HG03565 (cell line): ENCODE results near the gene HMX1.

Experiments
- ATAC-seq: cut with Tn5 transposase; IDR thresholded peaks from one replicate; pipeline ENCODE4 v1.9.1; 2021; ENCODE audit warnings: mild to moderate bottlenecking, moderate library complexity; ENCODE audit not compliant: unreplicated experiment

HMX1 gene

DNA sequence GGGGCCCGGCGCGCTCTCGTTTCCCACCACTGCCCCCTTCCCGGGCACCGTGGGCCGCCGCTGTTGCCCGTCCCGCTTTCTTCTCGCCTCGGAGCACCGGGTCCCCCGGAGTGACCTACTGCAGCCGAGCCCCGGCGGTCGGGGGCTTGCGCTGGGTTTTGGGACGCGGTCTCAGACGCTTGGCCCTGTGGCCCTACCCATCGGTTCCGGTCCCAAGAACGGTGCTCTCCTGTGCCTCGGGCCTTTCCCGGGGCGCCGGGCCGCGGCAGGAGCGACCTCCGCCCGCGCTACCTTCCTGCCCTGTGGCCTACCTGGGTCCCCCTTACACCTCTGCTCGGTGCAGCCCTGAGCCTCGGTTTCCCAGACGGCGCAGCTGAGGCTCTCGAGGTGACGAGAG is 21.6 kb upstream of the HMX1 start:
- ATAC-seq = no peak

DNA sequence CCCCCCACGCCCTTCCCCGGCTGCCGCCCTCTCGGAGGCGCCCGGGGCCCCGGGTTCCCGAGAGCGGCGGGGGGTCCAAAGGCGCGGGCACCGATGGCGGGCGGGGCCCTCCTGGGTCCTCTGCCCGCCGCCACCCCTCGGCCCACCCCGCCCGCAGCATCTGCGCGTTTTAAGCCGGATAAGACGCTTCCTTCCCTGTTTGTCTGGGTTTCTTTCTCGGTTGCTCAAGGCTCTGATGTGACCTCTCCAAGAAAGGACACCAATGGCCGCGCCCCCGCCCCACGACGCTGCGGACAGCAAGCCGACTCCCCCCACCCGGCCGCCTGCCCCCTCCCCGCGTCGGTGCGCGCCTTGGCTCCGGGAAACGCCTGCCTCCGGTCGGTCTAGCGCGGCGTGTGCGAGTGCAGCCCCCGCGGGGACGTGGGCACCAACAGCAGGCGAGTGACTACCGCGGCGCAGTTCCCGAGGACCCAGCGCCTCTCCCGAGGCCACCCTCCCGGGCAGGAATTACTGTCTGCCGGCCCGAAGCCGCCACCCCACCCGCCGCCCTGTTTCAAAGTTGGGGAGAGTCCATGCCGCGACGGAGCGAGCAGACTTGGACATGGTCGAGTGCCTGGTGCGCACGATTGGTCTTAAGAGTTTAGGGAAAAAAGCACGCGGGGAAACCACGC is 21.1 kb upstream of the HMX1 start:
- no peak for ATAC-seq

DNA sequence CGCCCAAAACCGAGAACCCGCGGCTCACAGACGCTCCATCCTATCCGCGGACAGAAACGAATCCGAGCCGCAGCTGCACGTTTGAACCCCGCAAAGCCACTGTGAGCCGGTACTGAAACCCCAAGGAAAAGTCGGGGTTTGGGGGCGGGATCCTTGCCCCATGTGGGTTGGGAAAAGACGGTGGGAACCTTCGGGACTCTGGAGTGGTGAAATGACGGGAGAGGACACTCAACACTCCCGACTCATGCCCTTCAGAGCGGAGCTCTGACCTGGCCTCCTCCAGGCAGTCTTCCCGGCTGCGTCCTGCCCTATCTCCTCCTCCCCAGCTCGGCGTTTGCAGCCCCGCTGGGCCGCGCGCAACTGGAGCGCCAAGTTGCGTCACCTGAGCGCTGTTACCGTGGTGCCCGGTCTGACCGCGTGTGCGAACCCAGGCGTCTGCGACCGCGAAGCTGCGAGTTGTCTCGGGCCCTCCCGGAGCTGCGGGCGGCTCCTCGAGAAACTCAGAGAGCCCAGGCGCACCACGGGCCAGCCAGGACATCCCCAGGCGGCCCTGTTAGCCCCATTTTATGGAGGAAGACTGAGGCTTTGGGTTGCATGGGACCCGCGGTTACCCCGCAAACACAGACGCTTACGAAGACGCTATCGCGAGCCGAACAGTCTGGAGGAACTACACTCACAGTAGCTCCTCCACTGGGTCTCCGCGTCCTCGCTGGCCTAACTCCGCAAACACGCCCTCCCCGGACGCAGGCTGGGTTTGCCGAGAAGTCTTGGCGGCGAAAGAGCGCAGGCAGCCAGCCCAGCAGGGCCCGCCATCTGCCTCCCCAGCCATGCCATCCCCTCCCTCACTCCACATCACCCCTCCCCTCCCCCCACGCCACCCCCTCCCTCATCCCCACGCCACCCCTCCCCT is 20.3 kb upstream of the HMX1 start:
- no peak for ATAC-seq

DNA sequence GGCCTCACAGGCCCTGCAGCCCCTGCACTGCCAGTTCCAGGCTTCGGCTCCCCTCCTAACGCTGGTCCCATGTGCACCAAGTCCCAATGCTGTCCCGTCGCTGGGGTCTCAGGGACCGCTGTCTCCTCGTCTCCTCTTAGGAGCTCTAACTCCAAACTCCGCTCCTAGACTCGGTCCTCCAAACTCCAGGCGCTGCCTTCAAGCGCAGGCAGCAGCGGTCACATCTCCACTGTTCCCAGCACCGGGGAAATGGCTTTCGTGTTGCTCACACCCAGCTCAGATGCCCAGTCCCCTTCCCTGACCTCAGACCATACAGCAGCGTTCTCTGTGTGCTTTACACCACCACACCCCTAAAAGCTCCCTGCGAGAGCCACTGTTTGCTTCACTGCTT is 19.6 kb upstream of the HMX1 start:
- no peak for ATAC-seq

DNA sequence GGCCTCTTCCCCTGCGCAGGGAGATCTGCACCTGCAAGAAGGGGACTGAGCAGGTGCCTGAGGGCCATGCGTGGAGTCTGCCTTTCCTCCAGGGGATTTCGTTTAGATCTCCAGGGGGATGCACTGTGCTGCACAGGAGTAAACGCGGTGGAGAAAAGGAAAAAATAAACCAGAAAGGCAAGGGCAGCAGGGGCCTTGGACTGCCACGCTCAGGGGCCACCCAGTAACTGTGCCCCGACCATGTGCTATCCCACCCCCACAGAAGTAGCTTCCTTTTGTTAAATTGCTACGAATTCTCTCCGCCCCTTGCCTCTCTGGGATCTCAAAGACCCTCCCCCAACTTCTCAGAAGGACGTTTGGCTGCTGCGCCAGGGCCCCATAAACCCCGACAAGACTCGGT is 17.2 kb upstream of the HMX1 start:
- ATAC-seq = no peak

DNA sequence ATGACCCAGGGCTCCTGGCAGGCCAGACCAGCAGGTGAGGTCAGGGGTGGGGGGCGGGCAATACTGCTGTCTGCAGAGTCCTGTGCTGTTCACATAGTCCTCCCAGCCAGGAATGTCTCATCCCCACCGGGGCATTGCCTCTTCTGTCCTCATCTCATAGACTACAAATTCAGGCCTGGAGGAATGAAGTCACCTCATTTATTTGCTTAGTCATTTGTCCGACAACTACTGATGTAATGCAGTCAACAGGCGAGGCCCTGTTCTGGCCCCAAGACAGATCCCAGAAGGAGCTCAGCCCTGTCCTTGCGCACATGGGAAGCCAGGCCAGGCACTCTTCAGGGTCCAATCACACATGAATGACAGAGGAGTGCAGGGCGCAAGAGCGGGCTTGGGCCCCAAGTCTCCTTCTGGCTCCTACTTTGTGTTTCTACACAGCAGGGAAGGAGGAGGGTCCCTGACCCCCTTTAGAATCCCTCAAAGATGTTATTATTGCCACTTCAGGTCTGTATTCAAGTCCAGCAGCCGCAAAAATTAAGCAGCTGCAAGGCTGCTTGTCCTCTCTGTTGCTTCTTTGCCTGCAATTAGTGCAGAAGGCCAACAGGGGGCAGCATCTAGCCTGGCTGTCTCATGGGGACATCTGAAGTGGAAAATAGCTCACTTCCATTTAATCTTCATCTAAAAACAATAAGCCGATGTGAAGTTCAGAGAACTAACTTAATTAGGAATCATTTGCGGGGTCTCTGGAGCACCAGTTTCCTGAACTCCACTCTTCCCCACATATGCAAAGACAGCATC is 15.2 kb upstream of the HMX1 start:
- ATAC-seq = no peak

DNA sequence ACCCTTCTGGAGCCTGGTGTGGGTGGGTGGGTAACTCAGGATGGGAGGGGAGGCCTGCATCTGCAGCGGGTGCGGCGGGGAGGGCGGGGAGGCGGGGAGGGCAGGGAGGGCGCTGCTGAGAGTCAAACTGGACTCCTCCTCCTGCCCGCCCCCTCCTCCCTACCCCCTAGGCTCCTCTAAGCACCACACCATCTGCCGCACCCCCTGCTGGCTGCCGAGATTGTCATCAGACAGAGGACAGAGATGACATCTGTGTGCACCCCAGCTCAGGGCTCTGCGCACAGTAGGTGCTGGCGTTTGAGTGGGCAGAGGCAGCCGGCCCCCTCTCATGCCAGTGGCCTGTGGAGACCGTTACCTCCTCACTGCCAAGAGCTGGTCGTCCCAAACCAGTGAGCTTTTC is 10.6 kb upstream of the HMX1 start:
- ATAC-seq = no peak

DNA sequence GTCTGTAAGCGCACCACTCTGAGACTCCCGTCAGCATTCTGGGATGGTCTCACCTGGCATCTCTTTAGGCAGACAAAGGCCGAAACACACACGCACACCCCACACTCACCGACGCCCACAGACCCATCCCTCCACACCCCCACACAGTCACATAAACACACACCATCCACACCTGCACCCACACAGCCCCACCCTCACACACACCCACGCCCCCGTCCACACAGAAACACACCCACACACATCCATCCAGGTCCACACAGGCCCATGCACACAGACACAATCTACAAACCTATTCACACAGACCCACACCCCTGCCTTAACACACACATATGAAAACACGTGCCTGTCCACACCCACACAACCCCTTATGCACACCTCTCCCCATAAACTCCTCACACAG is 9.2 kb upstream of the HMX1 start:
- no peak for ATAC-seq

DNA sequence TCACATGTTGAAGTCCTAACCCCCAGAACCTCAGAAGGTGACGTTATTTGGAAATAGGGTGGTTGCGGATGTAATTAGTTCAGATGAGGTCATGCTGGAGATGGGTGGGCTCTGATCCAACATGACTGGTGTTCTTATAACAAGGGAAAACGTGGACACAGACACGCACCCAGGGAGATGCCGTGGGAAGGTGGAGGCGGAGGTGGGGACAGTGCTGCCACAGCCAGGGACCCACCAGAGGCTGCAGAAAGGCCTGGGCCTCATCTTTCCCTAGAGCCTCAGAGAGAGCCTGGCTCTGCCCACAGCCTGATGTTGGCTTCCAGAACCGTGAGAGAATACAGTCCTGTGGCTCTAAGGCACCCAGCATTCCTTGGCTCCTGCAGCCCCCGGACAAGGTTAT is 7.9 kb upstream of the HMX1 start:
- no peak for ATAC-seq

DNA sequence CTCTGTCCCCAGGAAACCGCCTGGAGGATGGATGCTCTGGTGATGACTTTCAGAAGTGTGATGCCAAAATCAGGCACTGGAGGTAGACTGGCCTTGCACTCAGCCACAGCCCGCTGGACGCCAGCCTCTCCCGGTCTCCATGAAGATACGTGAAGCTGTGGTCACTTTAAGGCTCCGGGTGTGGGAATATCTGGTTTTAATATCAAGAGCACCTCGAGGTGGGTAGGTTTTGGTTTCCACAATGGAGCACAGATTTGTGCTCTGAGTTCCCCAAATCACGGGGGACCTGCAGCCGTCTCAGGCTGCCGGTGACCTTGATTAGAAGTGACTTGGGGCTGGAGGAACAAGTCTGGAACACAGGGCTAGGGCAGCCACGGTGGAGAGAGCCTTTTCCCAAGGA is 6.8 kb upstream of the HMX1 start:
- ATAC-seq = no peak

DNA sequence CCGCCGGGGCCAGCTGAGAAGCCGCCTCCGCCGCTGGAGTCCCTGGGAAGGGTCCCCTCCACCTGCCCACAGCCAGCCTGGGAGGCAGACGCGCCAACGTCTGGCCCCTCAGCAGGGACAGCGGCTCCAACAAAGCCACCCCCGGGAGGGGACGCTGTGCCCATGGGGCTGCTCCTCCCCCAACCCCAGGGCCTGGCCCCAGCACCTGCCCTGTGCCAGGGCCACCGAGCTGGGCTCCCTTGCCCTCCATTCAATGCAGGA is 6.1 kb upstream of the HMX1 start:
- ATAC-seq = no peak

DNA sequence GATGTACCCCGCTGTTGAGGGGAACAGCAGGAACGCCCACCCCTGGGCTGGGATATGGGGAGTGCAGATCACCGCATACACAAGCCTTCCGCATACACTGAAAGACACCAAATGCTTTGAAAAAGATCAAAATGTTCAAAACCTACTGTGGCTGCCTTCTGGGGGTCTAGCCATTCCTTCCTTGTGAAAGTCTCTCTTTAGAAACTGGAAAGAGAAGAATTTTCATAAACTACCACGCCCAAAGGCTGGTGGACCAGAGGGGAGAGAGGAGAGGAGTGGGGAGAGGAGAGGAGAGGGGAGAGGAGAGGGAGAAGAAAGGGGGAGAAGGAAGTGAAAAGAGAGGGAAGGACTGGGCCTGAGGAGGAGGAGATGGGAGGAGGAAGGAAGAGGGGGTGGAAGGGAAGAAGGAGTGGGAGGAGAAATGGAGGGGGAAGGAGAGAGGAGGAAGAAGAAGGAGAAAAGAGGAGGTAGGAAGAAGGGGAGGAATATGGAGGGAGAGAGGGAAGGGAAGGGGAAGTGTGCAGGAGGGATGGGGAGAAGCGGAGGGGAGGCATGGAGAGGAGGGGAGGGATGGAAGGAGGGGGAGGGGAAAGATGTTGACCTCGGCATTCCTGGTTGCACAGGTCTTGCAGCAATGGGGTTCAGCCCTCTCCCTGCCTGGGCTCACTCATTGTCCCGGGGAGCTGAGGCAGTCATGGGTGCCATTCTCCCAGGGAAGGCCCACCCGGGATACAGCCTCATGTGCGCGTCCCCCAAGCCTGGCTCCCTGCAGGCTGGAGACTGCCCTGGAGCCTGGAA is 5.5 kb upstream of the HMX1 start:
- ATAC-seq = no peak

DNA sequence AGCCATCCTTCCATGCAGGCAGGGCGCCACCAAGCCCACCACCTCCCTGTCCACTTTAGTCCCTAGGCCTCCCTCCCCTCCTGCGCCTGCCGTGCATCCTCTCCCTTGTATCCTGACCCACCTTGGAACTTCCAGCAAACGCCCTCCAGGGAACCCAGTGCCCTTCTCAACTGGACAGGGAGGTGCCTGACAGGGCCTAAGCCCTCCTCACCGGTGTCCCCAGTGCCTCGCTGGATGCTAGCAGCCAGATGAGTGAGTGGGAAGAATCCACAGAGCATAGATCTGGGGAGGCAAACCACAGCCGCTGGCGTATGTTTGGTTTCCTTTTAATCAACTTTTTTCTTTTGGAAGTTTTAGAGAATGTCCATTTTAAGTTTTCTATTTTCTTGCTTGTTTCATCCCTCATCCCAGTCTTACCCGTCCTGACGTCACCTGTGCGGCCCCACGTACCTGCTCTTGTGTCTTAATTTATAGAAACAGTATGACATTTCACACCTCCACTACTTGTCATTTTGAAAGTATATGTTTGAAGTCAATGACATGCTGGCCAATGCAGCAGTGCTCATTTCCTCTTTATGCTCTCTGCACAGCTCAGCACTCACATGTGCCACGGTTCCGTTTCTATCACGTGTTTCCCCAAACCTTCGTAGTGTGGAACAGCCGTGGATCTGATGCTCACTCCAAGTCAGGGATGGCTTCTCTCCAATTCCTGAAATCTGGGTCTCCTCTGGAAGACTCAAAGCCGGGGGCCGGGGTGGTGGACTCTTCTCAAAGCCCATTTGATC is 3.4 kb upstream of the HMX1 start:
- ATAC-seq = no peak

DNA sequence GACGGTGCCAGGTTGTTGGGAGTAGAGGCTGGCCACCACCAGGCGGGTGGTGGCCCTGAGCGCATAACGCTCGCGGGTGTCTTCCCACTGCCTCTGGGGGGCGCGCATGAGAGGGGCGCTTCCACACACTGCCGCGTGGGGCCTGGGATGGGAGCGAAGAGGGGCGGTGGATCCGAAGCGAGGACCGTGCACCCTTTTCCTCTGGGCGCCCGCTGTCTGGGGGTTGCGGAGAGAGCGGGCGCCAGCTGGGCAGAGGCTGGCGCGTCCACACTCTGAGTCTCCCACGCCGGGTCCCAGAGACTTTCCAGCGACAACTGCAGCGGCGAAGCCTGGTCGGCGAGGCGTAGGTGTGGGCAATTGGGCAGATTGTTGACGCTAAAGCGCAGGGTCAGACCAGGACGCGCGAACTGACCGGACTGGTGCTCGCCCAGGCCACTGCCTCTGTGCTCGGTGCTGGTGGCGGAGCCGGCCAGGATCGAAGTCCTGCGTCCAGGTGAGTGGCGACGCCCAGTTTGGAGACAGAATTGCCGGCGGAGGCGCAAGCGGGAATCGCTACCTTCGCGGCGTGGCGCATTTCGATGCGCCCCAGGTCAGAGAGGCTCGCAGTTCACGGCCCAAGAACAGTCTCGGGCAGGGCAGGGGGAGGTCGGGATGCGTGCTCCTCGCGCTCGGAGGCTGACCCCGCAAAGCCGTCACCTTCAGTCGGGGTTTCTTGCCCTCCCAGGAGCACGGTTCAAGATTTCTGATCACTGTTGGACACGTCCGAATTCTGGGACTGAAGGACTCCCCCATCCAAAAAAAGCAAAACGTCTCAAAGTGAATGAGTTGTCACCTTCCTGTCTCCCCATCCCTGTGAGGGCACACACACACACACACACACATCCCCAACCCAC is 2.6 kb upstream of the HMX1 start:
- no peak for ATAC-seq

DNA sequence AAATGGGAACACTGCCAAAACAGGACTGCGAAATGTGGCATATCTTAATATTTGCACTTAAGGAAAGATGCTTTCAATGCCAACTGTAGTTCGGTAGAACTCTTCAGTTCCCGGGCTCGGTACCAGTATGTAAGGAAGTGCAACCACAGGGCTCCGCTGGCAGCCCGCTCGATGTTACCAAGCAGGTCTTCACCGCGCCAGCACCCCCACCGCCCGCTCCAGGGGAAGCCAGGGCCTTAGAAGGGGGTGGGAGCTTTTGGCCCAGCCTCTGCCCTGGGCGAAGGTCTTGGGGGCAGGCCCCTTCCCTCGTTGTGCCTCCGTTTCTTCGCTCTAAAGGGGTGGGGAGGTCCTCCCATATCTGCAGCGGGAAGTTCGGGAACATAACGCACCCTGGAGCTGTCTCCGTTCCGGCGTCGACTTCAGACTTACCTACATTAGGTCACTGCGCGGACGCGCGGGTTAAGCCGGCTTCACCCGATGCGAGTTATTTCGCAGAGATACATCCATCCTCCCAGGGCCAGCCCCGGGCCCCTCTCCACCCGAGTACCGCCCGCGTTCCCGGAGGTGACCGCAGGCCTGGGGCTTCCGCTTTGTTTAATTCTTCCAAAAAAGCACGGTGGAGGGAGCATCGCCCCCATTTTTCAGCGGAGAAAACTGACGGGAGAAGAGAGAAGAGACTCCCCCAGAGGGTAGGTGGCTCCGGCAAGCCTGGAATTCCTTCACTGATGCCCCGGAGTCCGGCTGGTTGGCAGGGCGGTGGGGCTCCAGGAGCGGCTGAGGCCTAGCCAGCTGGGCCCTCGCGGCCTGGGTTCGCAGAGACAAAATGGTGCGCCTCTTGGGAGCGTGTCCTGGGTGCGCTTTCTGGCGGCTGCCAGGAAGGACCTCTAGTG is 1.0 kb upstream of the HMX1 start:
- ATAC-seq = no peak

DNA sequence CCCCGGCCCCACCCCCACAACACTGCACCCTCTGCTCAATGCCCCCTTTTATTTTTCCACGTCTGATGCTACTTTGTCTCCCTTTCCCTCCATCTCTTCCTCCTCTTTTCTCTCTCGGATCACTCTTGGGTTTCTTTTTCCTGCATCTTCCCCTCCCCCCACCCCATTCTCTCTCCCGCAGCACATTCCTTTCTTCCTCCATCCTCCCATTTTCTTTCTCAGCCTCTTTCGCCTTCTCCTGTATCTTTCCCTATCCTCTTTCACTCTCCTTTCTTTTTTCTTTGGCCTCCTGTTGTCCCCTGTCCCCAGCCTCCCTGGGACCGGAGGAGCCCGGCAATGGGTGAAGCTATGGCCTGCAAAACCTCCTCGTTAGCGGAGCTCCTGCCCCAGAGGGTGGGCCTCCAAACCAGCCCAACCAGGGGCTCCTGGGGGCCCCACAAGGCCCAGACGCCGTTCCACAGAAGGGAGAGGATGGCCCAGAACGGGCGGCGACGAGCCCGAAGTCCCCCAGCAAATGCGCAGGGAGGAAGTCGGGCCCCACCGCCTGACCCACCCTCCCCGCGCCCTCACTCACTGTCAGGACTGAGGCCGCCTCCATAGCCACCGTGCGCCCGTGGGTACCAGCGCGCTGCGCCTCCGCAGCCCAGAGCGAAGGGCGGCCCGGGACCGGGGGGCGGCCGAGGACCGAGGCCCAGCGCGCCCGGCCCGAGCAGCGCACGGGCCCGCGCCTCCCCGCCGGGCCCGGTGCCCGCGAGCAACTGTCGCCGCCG is 807 bp downstream of the HMX1 start:
- ATAC-seq = no peak

DNA sequence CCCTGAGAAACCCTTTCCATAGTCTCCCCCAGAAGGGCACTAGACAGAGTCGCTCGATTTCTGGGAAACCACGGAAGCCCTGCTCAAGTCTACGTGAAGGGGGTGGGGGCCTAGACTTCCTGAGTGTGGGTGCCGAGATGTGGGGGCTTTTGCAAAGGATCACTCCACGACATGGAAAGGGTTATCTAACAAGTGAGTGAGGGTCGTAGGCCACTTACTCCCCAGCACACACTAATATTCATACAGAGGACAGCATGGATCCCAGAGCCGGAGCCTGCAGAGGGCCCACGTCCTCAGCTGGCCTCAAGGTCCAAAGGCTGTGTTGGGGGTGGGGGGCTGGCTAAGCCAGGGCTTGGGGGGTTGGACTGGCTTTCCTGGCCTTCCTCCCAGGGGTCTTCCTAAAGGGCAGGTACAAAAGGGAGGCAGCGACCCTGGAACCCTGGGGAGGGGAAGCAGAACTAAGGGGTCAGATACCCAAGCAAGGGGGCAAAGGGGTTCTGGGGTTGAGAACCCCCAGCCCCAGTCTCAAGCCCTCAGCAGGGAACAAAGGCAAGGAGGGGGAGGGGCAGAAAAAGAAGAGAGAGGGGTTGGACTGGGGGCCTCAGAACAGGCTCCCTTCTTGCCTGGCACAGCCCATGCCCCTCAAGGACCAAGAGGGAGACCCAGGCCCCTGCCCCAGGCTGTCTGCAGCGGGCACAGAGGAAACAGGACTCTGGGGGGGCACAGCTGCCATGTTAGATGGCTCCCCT is 1.6 kb downstream of the HMX1 start:
- ATAC-seq = no peak
